HG02870 (cell line): ENCODE measurements around the gene TBPL1.
"Not testable (repeated sequence)": the region's sequence is repeated elsewhere in the genome, so short reads cannot be mapped to it uniquely, and the experiment has no call there.

Experiments
- ATAC-seq: cut with Tn5 transposase; IDR thresholded peaks from one replicate; pipeline ENCODE4 v1.9.1; 2021; ENCODE audit warnings: mild to moderate bottlenecking, moderate library complexity; ENCODE audit not compliant: unreplicated experiment

The TBPL1 gene

DNA sequence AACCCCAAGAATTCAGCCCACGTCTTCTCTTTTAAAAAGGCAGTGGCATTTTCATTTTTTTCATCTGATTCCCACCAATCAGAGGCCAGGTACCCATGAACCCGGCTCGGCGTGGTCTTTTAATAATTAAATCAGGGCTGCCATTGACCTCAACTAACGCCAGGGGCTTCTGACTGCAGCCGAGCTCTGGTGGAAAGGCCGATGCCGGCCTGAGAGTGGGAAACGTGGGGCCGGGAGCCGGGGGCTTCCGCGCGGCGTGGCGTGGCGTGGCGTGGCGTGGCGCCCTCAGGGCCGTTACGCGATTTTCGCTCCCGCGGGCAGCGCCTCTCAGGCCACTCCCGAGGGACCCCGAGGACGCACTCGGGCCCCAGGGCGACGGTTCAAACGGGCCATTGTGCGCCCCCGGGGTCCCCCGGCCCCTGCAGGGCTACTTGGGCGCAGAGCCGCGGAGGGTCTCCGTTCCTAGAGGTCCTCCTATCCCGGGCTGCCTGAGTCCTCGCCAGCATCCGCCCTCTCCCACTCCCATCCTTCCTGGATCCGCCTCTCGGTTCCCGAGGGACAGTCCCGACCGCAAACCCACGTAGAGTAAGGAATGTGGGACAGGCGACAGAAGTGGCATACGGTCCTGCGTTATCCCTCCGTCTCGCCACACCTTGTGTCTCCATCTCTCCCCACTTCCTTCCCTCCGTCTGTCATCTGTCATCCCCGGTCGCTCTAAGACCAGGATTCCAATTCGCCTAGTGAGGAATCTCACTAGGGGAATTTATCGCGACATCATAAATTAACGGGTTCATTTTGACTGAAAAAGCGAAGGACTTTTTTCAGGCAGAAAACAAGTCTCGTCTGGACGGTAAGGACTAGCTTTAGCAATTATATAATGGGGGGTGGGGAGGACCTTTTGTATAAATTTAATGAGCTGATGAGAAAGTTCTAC is 876 bp upstream of the TBPL1 start:
- peak; percentile 37 for ATAC-seq

DNA sequence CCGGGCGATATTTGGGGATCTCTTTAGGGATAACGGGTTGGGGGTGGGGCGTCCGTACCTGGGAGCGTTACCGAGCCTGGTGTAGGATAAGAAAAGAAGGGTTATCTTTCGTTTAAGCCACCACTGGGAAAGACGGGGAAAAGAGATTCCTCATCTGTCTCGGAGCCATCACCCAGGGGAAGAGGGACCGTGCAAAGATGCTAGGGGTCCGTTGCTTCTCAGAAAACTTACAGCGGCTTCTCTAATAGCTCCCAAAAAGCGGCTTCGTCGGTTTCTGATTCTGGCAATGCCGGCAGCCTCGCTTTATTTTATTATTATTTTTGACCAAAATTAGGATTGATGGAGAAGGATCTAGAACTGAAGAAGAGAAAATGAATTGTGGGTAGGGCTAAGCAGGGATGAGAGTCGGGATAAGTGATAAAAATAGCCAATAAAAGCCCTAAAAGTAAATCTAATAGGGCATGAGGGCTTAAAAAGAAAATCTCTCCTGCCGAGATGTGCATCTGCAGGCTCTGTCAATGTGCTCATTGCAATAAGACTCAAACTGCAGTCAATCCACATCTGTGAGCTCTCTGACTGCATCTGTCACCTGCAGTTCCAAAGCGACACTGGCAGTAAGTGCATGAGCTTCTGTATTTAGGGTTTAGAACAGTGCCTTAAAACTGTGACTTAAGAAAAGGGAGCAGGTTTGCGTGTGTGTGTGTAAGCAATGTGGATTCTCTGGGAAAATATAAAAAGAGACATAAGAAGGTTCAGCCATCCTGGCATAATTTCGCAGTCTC is 801 bp downstream of the TBPL1 start:
- ATAC-seq: no peak

- ATAC-seq: no peak
These were observed 1.9 kb downstream of the TBPL1 start for GRCh38 chr6:133954657-133955576.

DNA sequence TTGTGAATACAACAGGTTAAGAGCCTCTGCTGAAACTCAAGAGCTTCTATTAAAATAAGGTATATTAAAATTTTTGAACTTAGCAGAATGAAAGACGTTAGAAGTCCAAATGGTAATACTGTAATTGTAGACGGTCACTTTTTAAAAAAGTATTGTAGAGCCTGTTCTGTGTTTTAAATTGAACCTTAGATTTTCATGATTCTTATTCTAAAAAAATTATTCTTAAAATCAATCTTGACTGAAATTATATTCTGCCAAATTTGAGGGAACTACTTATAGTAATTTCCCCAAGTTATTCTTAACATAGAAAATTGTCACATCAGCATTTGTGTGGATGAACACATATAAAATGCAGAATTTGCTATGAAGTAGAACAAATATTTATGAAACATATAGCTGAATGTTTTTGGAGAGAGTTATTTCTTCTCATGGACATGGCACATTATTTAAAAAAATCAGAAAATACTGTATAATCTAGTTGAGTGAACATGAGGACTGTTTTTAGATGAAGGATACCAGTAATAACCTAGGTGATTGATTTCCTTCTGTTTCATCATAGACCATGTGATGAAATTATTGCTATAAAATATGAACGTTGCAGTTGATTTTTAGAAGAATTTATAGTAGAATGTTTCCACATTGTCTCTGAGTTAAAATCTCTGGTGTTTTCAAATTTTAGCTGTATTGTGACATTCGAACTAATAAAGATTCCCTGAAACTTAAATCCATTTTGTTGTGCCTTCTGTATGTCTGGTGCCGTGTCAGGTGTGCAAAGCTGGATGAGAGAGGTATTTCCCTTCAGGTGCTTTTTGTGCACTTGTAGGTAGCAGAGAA is 2.8 kb downstream of the TBPL1 start:
- ATAC-seq: no peak

DNA sequence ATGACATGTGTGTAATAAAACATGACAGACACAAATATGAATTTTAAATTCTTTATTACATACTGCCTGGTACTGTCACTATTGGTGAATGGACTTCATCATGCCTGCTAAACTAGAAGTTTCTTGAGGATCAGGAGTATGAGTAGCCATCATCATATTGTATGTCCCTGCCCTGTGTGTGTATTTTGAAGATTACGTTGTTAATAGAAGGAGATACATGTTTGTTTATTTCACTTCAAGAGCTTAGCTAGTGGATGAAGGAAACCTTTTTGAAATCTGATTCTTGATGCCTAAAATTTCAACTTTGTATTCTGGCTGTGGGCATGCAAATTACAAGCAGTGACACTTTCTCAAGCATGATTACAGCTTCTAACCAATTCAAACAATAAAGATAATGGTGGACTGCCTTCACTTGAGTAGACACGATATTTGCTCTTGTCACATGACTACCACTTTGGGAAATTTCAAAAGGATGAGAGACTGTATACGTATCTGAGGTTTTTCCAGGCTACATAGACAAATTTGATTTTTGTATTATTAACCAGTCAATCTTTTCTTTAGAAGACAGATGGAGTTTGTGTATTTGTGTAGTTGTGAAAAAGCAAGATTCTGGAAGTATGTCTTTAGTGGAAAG is 3.5 kb downstream of the TBPL1 start:
- ATAC-seq: no peak

DNA sequence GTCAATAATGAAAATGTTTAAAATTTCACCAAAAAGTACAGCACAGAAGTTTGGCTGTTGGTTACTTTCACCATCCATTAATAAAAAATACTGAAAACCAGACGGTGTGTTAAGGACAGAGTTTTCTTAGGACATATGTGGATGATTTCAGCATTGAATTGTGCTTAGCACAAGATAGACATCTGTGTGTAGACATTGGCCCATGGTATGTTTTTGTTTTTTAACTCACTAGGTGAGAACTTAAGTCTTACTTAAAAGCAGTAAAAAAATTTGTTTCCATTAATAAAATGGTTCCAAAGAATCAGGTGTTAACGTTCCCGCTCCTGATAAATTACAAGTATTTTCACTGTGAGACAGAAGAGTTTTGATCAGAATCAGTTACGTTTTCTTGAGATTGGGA is 4.2 kb downstream of the TBPL1 start:
- ATAC-seq: no peak

DNA sequence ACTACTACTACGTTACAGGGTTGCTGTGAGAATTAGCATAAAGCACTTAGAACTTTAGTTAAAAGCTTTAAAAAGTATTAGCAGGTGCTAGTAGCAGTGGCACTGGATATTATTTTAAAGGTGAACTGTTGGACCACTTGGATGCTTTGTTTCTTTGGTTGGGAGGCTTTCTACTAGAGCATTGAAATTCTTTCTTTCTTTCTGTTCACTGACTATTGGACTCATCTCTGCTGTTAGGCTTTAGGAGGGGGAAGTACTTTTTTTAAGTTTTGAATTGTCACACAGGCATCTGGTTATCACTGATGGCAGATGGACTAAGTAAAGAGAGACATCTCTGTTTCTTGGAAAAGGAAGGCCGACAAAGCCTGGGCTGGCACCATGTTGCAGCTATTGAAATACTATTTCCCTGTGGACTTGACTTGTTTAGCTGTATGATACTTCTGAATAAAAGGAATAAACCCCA is 4.8 kb downstream of the TBPL1 start:
- no peak for ATAC-seq

- ATAC-seq: no peak
These were observed 5.8 kb downstream of the TBPL1 start for GRCh38 chr6:133958791-133959190.

- ATAC-seq: no peak
These were observed 6.8 kb downstream of the TBPL1 start for GRCh38 chr6:133959667-133960368.

DNA sequence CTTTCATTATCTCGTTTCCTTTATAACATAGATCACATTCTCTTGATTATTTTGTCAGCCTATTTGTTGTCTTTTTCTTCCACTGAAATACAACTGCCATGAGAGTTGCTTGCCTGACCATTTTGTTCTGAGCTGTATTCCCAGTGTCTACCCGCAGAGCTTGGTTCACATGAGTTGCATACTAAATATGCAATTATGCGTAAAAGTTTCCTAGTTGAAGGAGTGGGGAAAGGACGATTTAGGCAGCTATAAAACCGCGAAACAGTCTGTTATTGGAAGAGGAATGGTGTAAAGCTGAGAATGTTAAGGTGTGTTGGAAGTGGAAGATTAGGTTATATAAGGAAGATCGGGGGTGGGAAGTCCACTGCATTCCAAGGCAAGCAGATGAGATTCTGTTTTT is 8.8 kb downstream of the TBPL1 start:
- ATAC-seq: no peak

- peak; percentile 42 for ATAC-seq
These were observed 11.0 kb downstream of the TBPL1 start for GRCh38 chr6:133964052-133964451.

GRCh38 chr6:133964702-133965101 is 11.7 kb downstream of the TBPL1 start:
- ATAC-seq: no peak

DNA sequence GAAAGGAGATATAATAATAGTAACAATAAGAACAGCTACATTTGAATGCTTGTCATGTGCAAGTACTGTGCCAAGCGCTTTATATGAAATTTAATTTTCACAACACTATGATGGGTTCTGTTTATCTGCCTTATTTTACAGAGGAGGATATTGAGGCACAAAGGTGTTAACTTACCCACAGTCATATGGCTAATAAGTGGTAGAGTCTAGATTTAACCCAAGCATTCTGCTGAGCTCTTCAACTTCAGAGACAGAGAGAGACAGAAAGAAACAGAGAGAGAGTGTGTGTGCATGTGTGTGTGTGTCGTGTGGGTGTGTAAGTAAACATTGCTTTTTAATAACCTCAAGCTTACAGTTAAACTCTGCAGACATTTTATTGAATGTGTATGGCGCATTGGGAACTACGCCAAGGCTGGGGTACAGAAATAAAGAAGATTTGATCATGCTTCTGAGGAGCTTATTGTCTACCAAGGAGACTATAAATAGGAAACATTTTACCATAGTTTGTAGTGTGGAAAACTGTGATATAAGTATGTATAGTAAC is 12.9 kb downstream of the TBPL1 start:
- no peak for ATAC-seq

DNA sequence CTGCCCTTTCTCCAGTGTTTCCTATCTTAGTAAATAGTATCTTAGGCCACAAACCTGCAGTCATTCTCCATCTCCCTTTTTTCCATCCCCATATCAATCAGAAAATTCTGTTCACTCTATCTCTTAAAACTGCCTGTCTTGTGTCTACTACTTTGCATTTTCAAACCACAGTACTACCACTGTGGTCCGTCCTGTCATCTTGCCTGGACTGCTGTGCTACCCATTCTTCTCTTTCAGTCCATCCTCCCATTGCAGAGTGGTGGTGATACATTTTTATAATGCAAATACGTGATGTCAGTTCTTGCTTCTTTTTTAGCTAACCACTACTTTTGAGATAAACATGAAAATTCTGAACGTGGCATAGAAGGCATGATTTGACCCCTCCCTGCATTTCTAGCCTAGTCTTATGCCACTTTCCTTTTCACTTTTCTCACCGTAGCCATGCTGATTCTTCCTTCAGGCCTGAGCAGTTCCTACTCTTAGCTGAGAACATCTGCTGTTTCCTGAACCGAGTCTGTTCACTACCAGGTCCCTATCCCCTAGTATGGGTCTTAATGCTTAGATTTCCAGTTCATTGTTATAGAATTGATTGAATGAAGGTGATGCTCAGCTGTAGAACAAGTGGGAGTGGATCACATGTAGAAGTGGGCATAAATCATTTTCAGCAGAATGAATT is 13.8 kb downstream of the TBPL1 start:
- peak; percentile 62 for ATAC-seq

DNA sequence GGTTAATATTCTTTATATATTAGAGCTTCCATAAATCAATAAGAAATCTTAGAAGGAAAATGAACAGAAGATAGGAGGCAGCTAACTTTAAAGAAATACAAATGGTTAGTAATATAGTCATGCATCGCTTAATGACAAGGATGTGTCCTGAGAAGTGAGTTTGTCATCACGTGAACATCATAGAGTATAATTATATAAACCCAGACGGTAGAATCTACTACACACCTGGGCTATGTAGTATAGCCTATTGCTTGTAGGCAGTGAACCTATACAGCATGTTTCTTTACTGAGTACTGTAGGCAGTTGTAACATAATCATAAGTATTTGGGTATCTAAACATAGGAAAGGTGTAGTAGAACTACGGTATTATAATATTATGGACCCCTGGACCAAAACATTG is 14.3 kb downstream of the TBPL1 start:
- ATAC-seq: no peak

- ATAC-seq: not testable (repeated sequence)
These were observed 14.8 kb downstream of the TBPL1 start for GRCh38 chr6:133967835-133968234.

DNA sequence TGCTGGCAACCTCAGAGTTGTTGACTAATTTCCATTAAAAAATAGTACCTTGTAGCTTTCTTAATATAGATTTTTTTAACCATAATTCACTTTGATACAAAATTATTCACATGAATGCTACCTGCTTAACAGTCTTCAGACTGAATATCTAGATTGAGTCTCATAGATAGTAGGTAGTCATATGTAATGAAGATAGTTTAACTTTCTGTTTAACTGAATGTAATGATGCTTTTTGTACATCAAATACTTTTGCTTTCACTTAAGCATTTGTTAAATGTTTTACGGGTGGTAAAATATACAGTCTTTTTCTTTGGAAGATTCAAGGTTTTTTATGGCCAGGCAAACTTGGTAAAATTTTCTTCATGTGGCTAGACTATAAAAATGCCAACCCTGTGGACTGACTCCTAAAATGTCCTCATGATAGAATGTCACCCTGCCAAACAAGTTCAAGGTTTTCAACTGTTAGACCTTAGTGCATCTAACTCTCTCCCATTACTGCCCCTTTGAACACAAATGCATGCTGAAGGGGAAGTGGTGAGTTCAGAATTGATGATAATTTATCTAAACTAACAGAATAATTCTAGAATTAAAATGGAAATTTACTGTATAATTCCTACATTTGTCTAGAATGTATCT is 16.4 kb downstream of the TBPL1 start:
- ATAC-seq: no peak

DNA sequence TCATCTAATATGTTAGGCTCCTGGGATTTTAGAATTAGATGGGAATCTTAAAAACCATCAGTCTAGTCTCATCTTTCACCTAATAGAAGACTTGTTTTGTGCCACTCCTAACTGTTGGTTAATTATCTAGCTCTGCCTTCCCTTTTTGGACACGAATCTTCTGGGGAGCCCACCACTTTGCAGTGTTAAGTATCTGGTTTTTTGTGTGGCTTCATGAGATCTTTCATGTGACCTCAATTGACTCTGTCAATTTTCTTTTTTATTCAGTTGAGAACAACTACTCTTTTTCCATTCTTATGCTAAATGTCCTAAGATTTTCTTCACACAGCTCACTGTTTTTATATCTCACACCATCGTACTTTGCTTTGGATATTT is 16.9 kb downstream of the TBPL1 start:
- ATAC-seq: no peak
